ACHN (cell line): ENCODE measurements around the gene TRPM3.
"Not testable (repeated sequence)": the region's sequence is repeated elsewhere in the genome, so short reads cannot be mapped to it uniquely, and the experiment has no call there.

Experiments
- DNase-seq: peaks from one replicate; pipeline ENCODE4 v3.0.0-alpha.2; 2015
- in situ Hi-C: cut with HindIII; loops from 2 replicates; pipeline ENCODE4 v1.10.0; 2017; ENCODE audit warnings: low sequenced_read_pairs, low pct_ligation_motif_present, low pct_unique_long_range_greater_than_20kb

The TRPM3 gene

GRCh38 chr9:71025728-71026127 is 95.7 kb downstream of the TRPM3 start:
- in situ Hi-C loops: no loop called here
- DNase-seq: no peak

GRCh38 chr9:71025201-71025600 is 96.2 kb downstream of the TRPM3 start:
- in situ Hi-C loops: no loop called here
- DNase-seq: no peak

GRCh38 chr9:71010258-71010657 is 111.2 kb downstream of the TRPM3 start:
- DNase-seq: no peak
- in situ Hi-C loops: no loop called here

GRCh38 chr9:71005456-71005855 is 116.0 kb downstream of the TRPM3 start:
- no peak for DNase-seq
- in situ Hi-C loops: no loop called here

GRCh38 chr9:71004196-71004595 is 117.2 kb downstream of the TRPM3 start:
- no peak for DNase-seq
- in situ Hi-C loops: no loop called here

- DNase-seq: no peak
- in situ Hi-C loops: no loop called here
Measured at GRCh38 chr9:71003346-71003745, 118.1 kb downstream of the TRPM3 start.

- in situ Hi-C loops: no loop called here
- peak; percentile 39 for DNase-seq
Measured at GRCh38 chr9:71001780-71002386, 119.5 kb downstream of the TRPM3 start.

GRCh38 chr9:70998962-70999361 is 122.5 kb downstream of the TRPM3 start:
- no peak for DNase-seq
- in situ Hi-C loops: no loop called here

- DNase-seq: no peak
- in situ Hi-C loops: no loop called here
Measured at GRCh38 chr9:70995511-70995910, 125.9 kb downstream of the TRPM3 start.

GRCh38 chr9:70994582-70994981 is 126.8 kb downstream of the TRPM3 start:
- in situ Hi-C loops: no loop called here
- DNase-seq: no peak

GRCh38 chr9:70988551-70988950 is 132.9 kb downstream of the TRPM3 start:
- no peak for DNase-seq
- in situ Hi-C loops: no loop called here

- in situ Hi-C loops: no loop called here
- DNase-seq: no peak
Measured at GRCh38 chr9:70987986-70988385, 133.4 kb downstream of the TRPM3 start.

- DNase-seq: no peak
- in situ Hi-C loops: no loop called here
Measured at GRCh38 chr9:70986984-70987383, 134.4 kb downstream of the TRPM3 start.

GRCh38 chr9:70983723-70984295 is 137.6 kb downstream of the TRPM3 start:
- no peak for DNase-seq
- in situ Hi-C loops: no loop called here

GRCh38 chr9:70981312-70981711 is 140.1 kb downstream of the TRPM3 start:
- in situ Hi-C loops: no loop called here
- no peak for DNase-seq

- DNase-seq: no peak
- in situ Hi-C loops: no loop called here
Measured at GRCh38 chr9:70979966-70980365, 141.5 kb downstream of the TRPM3 start.

GRCh38 chr9:70978085-70978484 is 143.3 kb downstream of the TRPM3 start:
- in situ Hi-C loops: no loop called here
- DNase-seq: no peak

- in situ Hi-C loops: no loop called here
- no peak for DNase-seq
Measured at GRCh38 chr9:70975821-70976220, 145.6 kb downstream of the TRPM3 start.

GRCh38 chr9:70971723-70972122 is 149.7 kb downstream of the TRPM3 start:
- in situ Hi-C loops: no loop called here
- no peak for DNase-seq

- DNase-seq, in situ Hi-C loops: not testable (repeated sequence)
Measured at GRCh38 chr9:70966380-70966779, 155.0 kb downstream of the TRPM3 start.

GRCh38 chr9:70964861-70965260 is 156.6 kb downstream of the TRPM3 start:
- in situ Hi-C loops: no loop called here
- DNase-seq: no peak
